ENCODE data around the gene COPG1.

Gene COPG1

DNA sequence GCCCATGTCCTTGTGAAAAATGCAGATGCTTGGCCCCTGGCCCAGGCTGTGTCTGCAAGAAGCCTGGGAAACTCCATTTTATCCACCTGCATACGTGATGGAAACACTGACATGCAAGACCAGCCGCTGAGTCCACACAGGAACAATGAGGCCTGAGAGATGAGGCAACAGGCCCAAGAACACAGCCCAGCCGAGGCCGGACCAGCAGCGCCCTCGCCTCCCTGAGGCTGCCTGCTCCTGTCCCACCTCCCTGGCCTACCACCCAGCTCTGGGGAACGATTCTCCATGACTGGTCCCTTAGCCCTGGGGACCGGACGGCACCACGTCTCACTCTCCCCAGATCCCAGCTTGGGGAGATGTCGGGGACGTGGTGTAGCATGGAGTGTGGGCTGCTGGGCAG lies 76.7 kb downstream of the COPG1 start:
- H3K27ac ChIP-seq = no peak overlapping the region
- H3K36me3 ChIP-seq = no peaks in the 10 kb centered on the region
- no peak overlapping the region for H3K4me3 ChIP-seq (ENCODE audit: low read depth in 1 of 2, low read length in 1 of 2)
- H3K4me1 ChIP-seq (ENCODE audit: control insufficient read depth in 1 of 2, insufficient read depth in 1 of 2, low read depth in 1 of 2, low read length in 1 of 2) = no peaks in the 10 kb centered on the region
- H3K9me3 ChIP-seq = no peaks in the 10 kb centered on the region
- TF ChIP-seq, protein P1, sequence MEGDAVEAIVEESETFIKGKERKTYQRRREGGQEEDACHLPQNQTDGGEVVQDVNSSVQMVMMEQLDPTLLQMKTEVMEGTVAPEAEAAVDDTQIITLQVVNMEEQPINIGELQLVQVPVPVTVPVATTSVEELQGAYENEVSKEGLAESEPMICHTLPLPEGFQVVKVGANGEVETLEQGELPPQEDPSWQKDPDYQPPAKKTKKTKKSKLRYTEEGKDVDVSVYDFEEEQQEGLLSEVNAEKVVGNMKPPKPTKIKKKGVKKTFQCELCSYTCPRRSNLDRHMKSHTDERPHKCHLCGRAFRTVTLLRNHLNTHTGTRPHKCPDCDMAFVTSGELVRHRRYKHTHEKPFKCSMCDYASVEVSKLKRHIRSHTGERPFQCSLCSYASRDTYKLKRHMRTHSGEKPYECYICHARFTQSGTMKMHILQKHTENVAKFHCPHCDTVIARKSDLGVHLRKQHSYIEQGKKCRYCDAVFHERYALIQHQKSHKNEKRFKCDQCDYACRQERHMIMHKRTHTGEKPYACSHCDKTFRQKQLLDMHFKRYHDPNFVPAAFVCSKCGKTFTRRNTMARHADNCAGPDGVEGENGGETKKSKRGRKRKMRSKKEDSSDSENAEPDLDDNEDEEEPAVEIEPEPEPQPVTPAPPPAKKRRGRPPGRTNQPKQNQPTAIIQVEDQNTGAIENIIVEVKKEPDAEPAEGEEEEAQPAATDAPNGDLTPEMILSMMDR (IDR thresholded peaks at IDR 0.05) = no peak
- H3K27me3 ChIP-seq = no peaks in the 10 kb centered on the region

GRCh38 chr3:129326595-129326994 lies 77.2 kb downstream of the COPG1 start:
- TF ChIP-seq, protein P1 (IDR thresholded peaks at IDR 0.05) = no peak
- H3K36me3 ChIP-seq = no peaks in the 10 kb centered on the region
- H3K27me3 ChIP-seq = no peaks in the 10 kb centered on the region
- no peaks in the 10 kb centered on the region for H3K9me3 ChIP-seq
- H3K4me3 ChIP-seq (ENCODE audit: low read depth in 1 of 2, low read length in 1 of 2) = no peak overlapping the region
- H3K4me1 ChIP-seq (ENCODE audit: control insufficient read depth in 1 of 2, insufficient read depth in 1 of 2, low read depth in 1 of 2, low read length in 1 of 2) = no peaks in the 10 kb centered on the region
- no peak overlapping the region for H3K27ac ChIP-seq
